Common myeloid progenitor, CD34-positive (primary cell): ENCODE results near the gene STOM.
A peak's percentile ranks its signal among the peaks of the same experiment; 100 is the strongest.
"Not testable (repeated sequence)": the region's sequence is repeated elsewhere in the genome, so short reads cannot be mapped to it uniquely, and the experiment has no call there.

Source experiments
- CTCF ChIA-PET: fragments of 350-600 bp; sonication (Branson Sonifier 250); formaldehyde crosslinking; loops from one replicate; lab custom pipeline; 2021; ENCODE audit warnings: antibody characterized with exemption; lab: Charles Lee
- POLR2A ChIA-PET: fragments of 350-600 bp; sonication (Branson Sonifier 250); formaldehyde crosslinking; loops from one replicate; lab custom pipeline; 2021; ENCODE audit warnings: antibody characterized with exemption; lab: Charles Lee
- DNase-seq, 3 donors: peaks; one replicate each; pipeline versions ENCODE4 v3.0.0 to v3.0.0-alpha.2; 2013
- H3K27ac ChIP-seq, 2 experiments: 1 replicate in 1 of 2; 2 replicates in 1 of 2; pipeline ENCODE4 v1.7.0; 2013; ENCODE audit warnings: inconsistent platforms in 2 of 2, low read length in 2 of 2, mild to moderate bottlenecking in 2 of 2, low read depth in 1 of 2, moderate library complexity in 1 of 2; ENCODE audit not compliant: severe bottlenecking in 2 of 2, insufficient read depth in 1 of 2, poor library complexity in 1 of 2
- H3K27me3 ChIP-seq, 5 experiments: replicated peaks in 2 of 5; 1 replicate in 3 of 5; 2 replicates in 2 of 5; pipeline versions ENCODE4 v1.6.1 to v1.7.0; 2013; ENCODE audit warnings: low read length in 4 of 5, mild to moderate bottlenecking in 2 of 5, moderate library complexity in 2 of 5, inconsistent platforms in 1 of 5; ENCODE audit not compliant: insufficient read depth in 5 of 5, control insufficient read depth in 4 of 5
- H3K36me3 ChIP-seq, 4 experiments: 1 replicate in 2 of 4; 2 replicates in 2 of 4; pipeline versions ENCODE4 v1.6.1 to v1.7.0; 2013; ENCODE audit warnings: low read length in 3 of 4, control low read depth in 1 of 4, mild to moderate bottlenecking in 1 of 4; ENCODE audit not compliant: control insufficient read depth in 4 of 4, insufficient read depth in 4 of 4
- H3K4me1 ChIP-seq, 4 experiments: 1 replicate in 3 of 4; 2 replicates in 1 of 4; pipeline versions ENCODE4 v1.6.1 to v1.7.1; 2013; ENCODE audit warnings: low read length in 3 of 4, mild to moderate bottlenecking in 3 of 4, control low read depth in 1 of 4, inconsistent platforms in 1 of 4, moderate library complexity in 1 of 4; ENCODE audit not compliant: control insufficient read depth in 4 of 4, insufficient read depth in 4 of 4; ENCODE audit errors: control extremely low read depth in 1 of 4
- H3K4me3 ChIP-seq, 7 experiments: 1 replicate in 4 of 7; 2 replicates in 3 of 7; pipeline versions ENCODE4 v1.5.1 to v1.7.0; 2013; ENCODE audit warnings: mild to moderate bottlenecking in 7 of 7, low read length in 6 of 7, moderate library complexity in 6 of 7, inconsistent platforms in 2 of 7, low read depth in 2 of 7, control low read depth in 1 of 7; ENCODE audit not compliant: insufficient read depth in 4 of 7, control insufficient read depth in 1 of 7; ENCODE audit errors: extremely low read depth in 1 of 7
- H3K9me3 ChIP-seq, 5 experiments: 1 replicate in 4 of 5; 2 replicates in 1 of 5; pipeline versions ENCODE4 v1.6.1 to v1.7.1; 2013; ENCODE audit warnings: low read length in 4 of 5, mild to moderate bottlenecking in 2 of 5, inconsistent platforms in 1 of 5, low read depth in 1 of 5, moderate library complexity in 1 of 5; ENCODE audit not compliant: control insufficient read depth in 4 of 5, insufficient read depth in 2 of 5; ENCODE audit errors: control extremely low read depth in 1 of 5
- WGBS: methylation state at CpG from one replicate; pipeline ENCODE4 v1.1.5; 2013; ENCODE audit not compliant: insufficient coverage; 5-methylcytosine and 5-hydroxymethylcytosine counted together

Gene STOM

DNA sequence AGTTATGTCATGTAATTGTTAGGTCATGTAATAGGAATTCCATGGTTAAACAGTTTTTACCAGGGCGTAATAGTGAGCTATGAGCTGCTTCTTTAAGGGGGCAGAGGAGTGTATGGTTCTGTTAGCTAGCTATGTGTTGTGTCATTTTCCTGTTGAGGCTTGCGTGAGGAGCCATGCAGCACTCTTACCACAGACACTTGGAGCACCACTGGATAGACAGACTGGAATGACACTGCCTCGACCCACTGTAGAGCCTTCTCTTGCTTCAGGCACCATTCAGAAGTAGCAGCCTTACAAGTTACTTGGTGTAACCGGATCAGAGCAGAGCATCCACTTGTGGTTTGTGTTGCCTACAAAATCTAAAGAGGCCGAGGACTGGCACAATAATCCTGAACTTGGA, 28.3 kb upstream of the STOM start:
- Histone ChIP-seq H3K9me3 (peaks cover 0 to 8% (median 0%) of the 10 kb centered on the region in 5 experiments), H3K36me3 (peaks cover 0 to 2% (median 0%) of the 10 kb centered on the region in 4 experiments), H3K4me3 (no peak overlapping the region), H3K27ac (no peak overlapping the region), H3K27me3 (no peaks in the 10 kb centered on the region), H3K4me1 (peaks cover 11 to 46% (median 14%) of the 10 kb centered on the region in 4 experiments)
- 90% methylated on average over 3 of the region's 5 CpGs for WGBS
- ChIA-PET POLR2A (no interaction called here), CTCF (interaction anchor here (0.7 to 10.4 kb wide), 19 partner anchors 9 to 185 kb away, joined by 3 to 236 read pairs (median 5); partner anchors contain the start of gene GSN)
- peak in 2 of 3 donors; percentile 18 to 22 for DNase-seq

DNA sequence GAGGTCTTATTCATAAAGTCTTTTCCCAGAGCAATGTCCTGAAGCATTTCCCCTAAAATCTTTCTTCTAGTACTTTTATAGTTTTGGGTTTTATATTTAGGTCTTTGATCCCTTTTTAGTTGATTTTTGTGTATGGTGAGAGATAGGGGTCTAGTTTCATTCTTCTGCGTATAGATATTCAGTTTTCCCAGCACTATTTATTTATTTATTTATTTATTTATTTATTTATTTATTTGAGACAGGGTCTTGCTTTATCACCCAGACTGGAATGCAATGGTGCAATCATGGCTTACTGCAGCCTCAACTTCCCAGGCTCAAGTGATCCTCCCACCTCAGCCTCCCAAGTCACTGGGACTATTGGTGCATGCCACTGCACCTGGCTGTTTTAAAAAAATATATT, 27.2 kb upstream of the STOM start:
- peaks cover 0 to 10% (median 0%) of the 10 kb centered on the region in 5 experiments for H3K9me3 ChIP-seq
- POLR2A ChIA-PET, DNase-seq, H3K27me3 ChIP-seq, H3K27ac ChIP-seq, H3K4me3 ChIP-seq, H3K36me3 ChIP-seq: not testable (repeated sequence)
- CTCF ChIA-PET, result interaction anchor here (0.9 to 10.4 kb wide), 9 partner anchors 11 to 183 kb away, joined by 3 to 236 read pairs (median 5); no protein-coding TSS in a partner anchor
- no CpG with 5 or more reads among the region's 1 CpG for WGBS
- H3K4me1 ChIP-seq, result peaks cover 14 to 53% (median 18%) of the 10 kb centered on the region in 4 experiments

DNA sequence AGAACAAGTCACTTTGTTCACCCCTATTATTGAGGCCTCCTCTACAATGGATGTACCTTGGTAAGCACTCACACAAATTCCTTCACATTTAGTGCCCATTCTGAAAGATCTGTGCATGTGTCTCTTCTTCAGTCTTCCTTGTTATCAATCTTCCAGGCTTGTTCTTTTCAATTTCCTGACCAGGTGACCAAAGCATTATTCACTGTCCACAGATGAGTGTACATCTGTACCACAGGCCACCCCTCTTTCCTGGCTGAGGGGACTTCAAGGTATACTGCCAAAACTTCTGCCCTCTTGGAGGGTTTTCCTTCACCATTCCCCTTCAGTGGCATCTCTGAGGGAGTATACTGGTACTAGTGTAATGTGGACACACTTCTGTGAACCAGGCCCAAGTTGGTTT, 25.5 kb upstream of the STOM start:
- POLR2A ChIA-PET, result no interaction called here
- H3K9me3 ChIP-seq, result peaks cover 0 to 10% (median 0%) of the 10 kb centered on the region in 5 experiments
- no peak overlapping the region for H3K27ac ChIP-seq
- peaks cover 14 to 61% (median 19%) of the 10 kb centered on the region in 4 experiments for H3K4me1 ChIP-seq
- DNase-seq, result no peak
- no peaks in the 10 kb centered on the region for H3K27me3 ChIP-seq
- peaks cover 0 to 2% (median 0%) of the 10 kb centered on the region in 4 experiments for H3K36me3 ChIP-seq
- CTCF ChIA-PET, result interaction anchor here (0.9 to 3.5 kb wide), 6 partner anchors 11 to 80 kb away, joined by 3 to 15 read pairs (median 4); no protein-coding TSS in a partner anchor
- H3K4me3 ChIP-seq, result no peak overlapping the region

DNA sequence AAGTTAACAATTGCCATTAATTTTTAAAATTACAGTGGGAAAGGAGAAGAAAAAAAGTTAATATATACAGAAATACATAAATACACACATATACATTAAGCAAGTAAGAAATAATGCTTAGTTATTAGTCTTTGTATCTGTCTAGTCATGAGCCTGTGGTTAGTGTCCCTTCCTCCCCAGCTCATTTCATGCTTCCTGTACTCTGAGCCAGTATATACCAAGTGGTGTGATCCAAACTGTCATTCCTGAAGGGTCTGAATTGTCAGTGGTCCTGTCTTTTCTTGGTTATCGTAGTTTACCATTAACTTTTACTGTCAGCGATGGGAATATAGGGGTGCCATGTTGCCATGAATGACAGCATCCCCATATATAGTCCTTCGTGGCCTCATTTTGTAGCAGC, 24.2 kb upstream of the STOM start:
- WGBS, result 80% methylated on average over 2 of the region's 3 CpGs
- CTCF ChIA-PET, result interaction anchor here (1.0 to 3.5 kb wide), 11 partner anchors 10 to 186 kb away, joined by 3 to 25 read pairs (median 4); no protein-coding TSS in a partner anchor
- Histone ChIP-seq H3K36me3 (peaks cover 0 to 2% (median 0%) of the 10 kb centered on the region in 4 experiments), H3K27ac (no peak overlapping the region), H3K4me3 (peak overlapping the region in 1 of 7 experiments; percentile 8), H3K9me3 (peaks cover 0 to 10% (median 0%) of the 10 kb centered on the region in 5 experiments), H3K27me3 (no peaks in the 10 kb centered on the region), H3K4me1 (peaks cover 14 to 57% (median 19%) of the 10 kb centered on the region in 4 experiments)
- DNase-seq, result peak in 2 of 3 donors; percentile 72 to 78
- POLR2A ChIA-PET, result interaction anchor here (0.7 to 1.0 kb wide), 2 partner anchors 10 to 65 kb away, joined by 4 to 6 read pairs; no protein-coding TSS in a partner anchor

DNA sequence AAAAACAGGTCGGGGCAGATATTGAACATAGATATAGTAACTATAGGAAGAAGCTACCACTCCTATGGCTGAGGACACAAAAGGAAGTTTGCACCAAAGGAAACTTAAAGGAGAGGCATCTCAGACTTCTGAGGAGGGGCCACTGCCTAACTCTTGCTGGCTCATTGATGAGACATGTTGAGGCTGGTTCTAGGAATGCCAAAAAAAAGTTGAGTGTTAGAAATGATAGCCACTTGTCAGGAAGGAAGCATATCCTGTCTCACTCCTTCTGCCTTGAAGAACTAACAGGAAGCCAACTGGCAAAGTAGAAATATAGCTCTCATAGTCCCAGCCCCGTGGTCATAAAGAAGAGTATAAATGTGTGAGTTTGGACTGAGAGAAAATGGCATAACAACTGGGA, 23.3 kb upstream of the STOM start:
- Histone ChIP-seq H3K27me3 (no peaks in the 10 kb centered on the region), H3K4me3 (peak overlapping the region in 2 of 7 experiments; percentile 22 to 40), H3K27ac (no peak overlapping the region), H3K9me3 (peaks cover 0 to 10% (median 0%) of the 10 kb centered on the region in 5 experiments), H3K4me1 (peaks cover 14 to 48% (median 19%) of the 10 kb centered on the region in 4 experiments), H3K36me3 (peaks cover 0 to 2% (median 0%) of the 10 kb centered on the region in 4 experiments)
- no peak for DNase-seq
- ChIA-PET POLR2A (interaction anchor here (1.0 kb wide), 1 partner anchor 11 kb away, joined by 6 read pairs; no protein-coding TSS in a partner anchor), CTCF (interaction anchor here (0.7 to 3.5 kb wide), 12 partner anchors 11 to 185 kb away, joined by 3 to 25 read pairs (median 4); no protein-coding TSS in a partner anchor)
- no CpG with 5 or more reads among the region's 2 CpGs for WGBS

DNA sequence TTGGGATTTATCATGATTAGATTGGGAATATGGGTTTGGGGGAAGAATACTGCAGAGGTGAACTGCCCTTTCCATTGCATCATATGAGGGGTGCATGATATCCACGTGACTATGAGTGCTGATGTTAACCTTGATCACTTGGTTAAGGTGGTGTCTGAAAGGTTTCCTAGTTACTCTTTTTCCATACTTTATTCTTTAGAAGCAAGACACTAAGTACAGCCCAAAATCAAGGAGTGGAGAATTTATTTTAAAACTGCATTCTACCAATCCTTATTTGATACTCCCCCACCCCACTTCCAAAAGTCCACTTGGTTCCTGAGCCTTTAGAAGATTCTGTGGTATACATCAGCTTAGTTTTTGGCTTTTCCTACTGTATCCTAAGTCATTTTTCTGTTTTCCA, 20.3 kb upstream of the STOM start:
- Histone ChIP-seq H3K4me3 (no peak overlapping the region), H3K36me3 (peaks cover 0 to 2% (median 0%) of the 10 kb centered on the region in 4 experiments), H3K4me1 (peaks cover 10 to 40% (median 17%) of the 10 kb centered on the region in 4 experiments), H3K27ac (no peak overlapping the region), H3K9me3 (peaks cover 0 to 2% (median 0%) of the 10 kb centered on the region in 5 experiments), H3K27me3 (no peaks in the 10 kb centered on the region)
- CTCF ChIA-PET, result interaction anchor here (0.6 to 1.2 kb wide), 5 partner anchors 9 to 316 kb away, joined by 3 to 6 read pairs (median 3); no protein-coding TSS in a partner anchor
- POLR2A ChIA-PET, result no interaction called here
- no CpG with 5 or more reads among the region's 1 CpG for WGBS
- DNase-seq, result no peak
